Muscle of leg (tissue), 11 donors: Measurements from ENCODE around the gene CKMT1B. TPM values are rescaled to one million over a fixed set of nuclear protein-coding genes. Genes with fewer than 3 reads are reported as not detected.
"Not testable (repeated sequence)": the region's sequence is repeated elsewhere in the genome, so short reads cannot be mapped to it uniquely, and the experiment has no call there.

ENCODE experiments used
- DNase-seq: peaks from one replicate; pipeline ENCODE4 v3.0.0; 2013
- H3K27ac ChIP-seq: one replicate; pipeline ENCODE4 v1.5.1; 2013; ENCODE audit warnings: mild to moderate bottlenecking, low read length, control low read depth
- H3K27me3 ChIP-seq: one replicate; pipeline ENCODE4 v1.6.1; 2013; ENCODE audit warnings: low read length; ENCODE audit not compliant: control insufficient read depth, insufficient read depth
- H3K36me3 ChIP-seq: one replicate; pipeline ENCODE4 v1.6.1; 2013; ENCODE audit warnings: low read length; ENCODE audit not compliant: control insufficient read depth, insufficient read depth
- H3K4me1 ChIP-seq: one replicate; pipeline ENCODE4 v1.6.1; 2013; ENCODE audit warnings: low read length; ENCODE audit not compliant: control insufficient read depth, insufficient read depth
- H3K4me3 ChIP-seq: one replicate; pipeline ENCODE4 v1.5.1; 2013; ENCODE audit warnings: low read length, control low read depth
- H3K9me3 ChIP-seq: replicated peaks from 2 replicates; pipeline ENCODE4 v1.6.1; 2013; ENCODE audit warnings: low read depth, low read length; ENCODE audit not compliant: control insufficient read depth
- WGBS: methylation state at CpG from one replicate; pipeline ENCODE4 v1.1.5; 2013; ENCODE audit warnings: missing lambda C conversion rate; ENCODE audit not compliant: insufficient coverage; 5-methylcytosine and 5-hydroxymethylcytosine counted together
- polyA plus RNA-seq, 8 donors: library from polyadenylated mRNA; unstranded; fragments of 120-200 nt; gene quantifications; one replicate each; pipeline versions ENCODE4 v1.2.1 to v1.2.3, GENCODE V29; 2013; ENCODE audit warnings: inconsistent platforms in 1 of 8, low replicate concordance in 1 of 8; ENCODE audit not compliant: insufficient read length in 8 of 8, insufficient read depth in 1 of 8
- total RNA-seq: library from RNA; stranded (reverse); fragments of 120-200 nt; gene quantifications from one replicate; pipeline ENCODE4 v1.2.4, GENCODE V29; 2013

The CKMT1B gene
- total and polyA plus RNA-seq, 9 donors, result 0.34 to 1.4 TPM; not detected in 7

DNA sequence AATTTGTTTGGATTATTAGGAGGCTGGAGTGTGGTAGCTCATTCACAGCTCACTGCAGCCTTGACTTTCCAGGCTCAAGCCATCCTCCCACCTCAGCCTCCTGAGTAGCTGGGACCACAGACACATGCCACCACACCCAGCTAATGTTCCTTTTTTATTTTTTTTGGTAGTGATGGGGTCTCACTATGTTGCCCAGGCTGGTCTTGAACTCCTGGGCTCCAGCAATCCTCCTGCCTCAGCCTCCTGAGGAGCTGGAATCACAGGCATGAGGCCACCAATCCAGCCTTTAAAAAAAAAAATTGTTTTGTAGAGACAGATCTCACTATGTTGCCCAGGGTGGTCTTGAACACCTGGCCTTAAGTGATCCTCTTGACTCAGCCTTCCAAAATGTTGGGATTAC is 33.1 kb downstream of the CKMT1B start:
- H3K4me1 ChIP-seq, H3K9me3 ChIP-seq, H3K4me3 ChIP-seq, H3K36me3 ChIP-seq, H3K27ac ChIP-seq, DNase-seq, H3K27me3 ChIP-seq: not testable (repeated sequence)

DNA sequence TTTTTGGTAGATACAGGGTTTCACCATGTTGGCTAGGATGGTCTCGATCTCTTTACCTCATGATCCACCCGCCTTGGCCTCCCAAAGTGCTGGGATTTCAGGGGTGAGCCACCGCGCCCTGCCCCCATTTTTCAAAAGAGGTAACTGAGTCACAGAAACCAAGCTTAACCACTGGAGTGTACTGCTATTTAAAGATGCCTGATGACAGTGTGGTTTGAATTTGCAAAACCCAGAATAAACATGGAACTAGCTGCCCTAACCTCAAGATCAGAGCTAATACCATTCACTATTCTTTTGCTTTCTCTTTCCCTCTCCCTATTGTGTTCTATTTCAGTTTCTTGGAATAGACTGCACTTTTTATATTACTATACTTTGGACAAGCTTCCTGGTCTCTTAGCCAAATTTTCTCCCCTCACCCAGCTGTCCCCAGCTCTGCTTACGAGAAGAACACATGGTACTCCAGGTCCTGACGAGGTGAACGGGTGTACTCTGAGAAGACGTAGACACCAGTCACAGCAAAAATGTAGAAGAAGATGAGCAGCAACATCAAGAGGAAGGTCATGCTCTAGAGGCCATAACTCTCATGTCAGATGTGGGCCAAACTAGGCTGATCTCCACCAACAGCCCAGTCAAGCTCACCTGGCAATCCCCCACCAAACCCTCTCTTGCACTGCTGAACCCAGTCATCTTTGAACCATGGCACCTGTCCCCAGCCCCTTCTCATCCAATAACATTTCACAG is 44.8 kb downstream of the CKMT1B start:
- not testable (repeated sequence) for H3K4me3 ChIP-seq, H3K4me1 ChIP-seq, H3K36me3 ChIP-seq, H3K27ac ChIP-seq, H3K27me3 ChIP-seq, H3K9me3 ChIP-seq
- WGBS, result 25% methylated on average over 1 of the region's 8 CpGs
- peak; percentile 1 for DNase-seq

Other genes starting within 250 kb of the CKMT1B start
- gene ZSCAN29, start 223.0 kb upstream of the CKMT1B start, total RNA-seq, result 18.8 TPM
- 10 to 100 TPM; 10.4 to 18.7 (median 14.5) TPM for gene ZSCAN29, start 223.0 kb upstream of the CKMT1B start, polyA plus RNA-seq
- gene TUBGCP4, start 222.9 kb upstream of the CKMT1B start, total RNA-seq, result 7.0 TPM
- gene TUBGCP4, start 222.9 kb upstream of the CKMT1B start, polyA plus RNA-seq, result 10 to 100 TPM in 7 of 8 donors, 1 to 10 TPM in 1; 9.4 to 14.4 (median 11.2) TPM
- 48.8 TPM for gene TP53BP1, start 100.9 kb upstream of the CKMT1B start, total RNA-seq
- 10 to 100 TPM; 33.9 to 49.9 (median 45.9) TPM for gene TP53BP1, start 100.9 kb upstream of the CKMT1B start, polyA plus RNA-seq
- gene MAP1A, start 76.4 kb upstream of the CKMT1B start, total RNA-seq, result 22.9 TPM
- gene MAP1A, start 76.4 kb upstream of the CKMT1B start, polyA plus RNA-seq, result 10 to 100 TPM; 23.8 to 56.2 (median 43.6) TPM
- 6.1 TPM for gene PPIP5K1, start 3.8 kb upstream of the CKMT1B start, total RNA-seq
- 1 to 10 TPM; 5.9 to 9.9 (median 7.0) TPM for gene PPIP5K1, start 3.8 kb upstream of the CKMT1B start, polyA plus RNA-seq
- 0.09 TPM for gene STRC, start 24.8 kb downstream of the CKMT1B start, total RNA-seq
- 1 to 10 TPM in 1 of 8 donors, under 1 TPM in 7; 0.09 to 1.6 (median 0.38) TPM for gene STRC, start 24.8 kb downstream of the CKMT1B start, polyA plus RNA-seq
- 0.93 TPM for gene CATSPER2, start 54.8 kb downstream of the CKMT1B start, total RNA-seq
- gene CATSPER2, start 54.8 kb downstream of the CKMT1B start, polyA plus RNA-seq, result 1 to 10 TPM in 6 of 8 donors, under 1 TPM in 2; 0.79 to 4.1 (median 1.3) TPM
- gene CKMT1A, start 99.8 kb downstream of the CKMT1B start, total RNA-seq, result not detected
- gene CKMT1A, start 99.8 kb downstream of the CKMT1B start, polyA plus RNA-seq, result under 1 TPM in 3 of 8 donors, not detected in 5; 0.35 to 0.41 (median 0.38) TPM
- 101 TPM for gene PDIA3, start 152.4 kb downstream of the CKMT1B start, total RNA-seq
- gene PDIA3, start 152.4 kb downstream of the CKMT1B start, polyA plus RNA-seq, result 100 to 1,000 TPM; 217 to 381 (median 241) TPM
- 2.3 TPM for gene ELL3, start 182.9 kb downstream of the CKMT1B start, total RNA-seq
- gene ELL3, start 182.9 kb downstream of the CKMT1B start, polyA plus RNA-seq, result 1 to 10 TPM; 1.9 to 4.2 (median 2.8) TPM
- 650 TPM for gene SERF2, start 198.3 kb downstream of the CKMT1B start, total RNA-seq
- gene SERF2, start 198.3 kb downstream of the CKMT1B start, polyA plus RNA-seq, result 100 to 1,000 TPM; 505 to 760 (median 671) TPM
- gene SERINC4, start 206.2 kb downstream of the CKMT1B start, total RNA-seq, result 0.18 TPM
- under 1 TPM in 4 of 8 donors, not detected in 4; 0.41 to 0.59 (median 0.49) TPM for gene SERINC4, start 206.2 kb downstream of the CKMT1B start, polyA plus RNA-seq
- gene HYPK, start 206.6 kb downstream of the CKMT1B start, total RNA-seq, result 3.9 TPM
- gene HYPK, start 206.6 kb downstream of the CKMT1B start, polyA plus RNA-seq, result 10 to 100 TPM in 5 of 8 donors, 1 to 10 TPM in 3; 5.4 to 20.3 (median 11.5) TPM
- 25.9 TPM for gene MFAP1, start 230.7 kb downstream of the CKMT1B start, total RNA-seq
- gene MFAP1, start 230.7 kb downstream of the CKMT1B start, polyA plus RNA-seq, result 10 to 100 TPM; 31.0 to 42.2 (median 34.7) TPM
- 9.1 TPM for gene WDR76, start 233.0 kb downstream of the CKMT1B start, total RNA-seq
- 10 to 100 TPM in 2 of 8 donors, 1 to 10 TPM in 6; 7.2 to 12.2 (median 8.8) TPM for gene WDR76, start 233.0 kb downstream of the CKMT1B start, polyA plus RNA-seq